HFF-Myc (cell line): ENCODE results near the gene PCSK9.

ENCODE experiments used
- DNase-seq: peaks from one replicate; pipeline ENCODE4 v3.0.0-alpha.2; 2011; ENCODE audit warnings: low read depth; ENCODE audit errors: extremely low read depth
- H3K4me3 ChIP-seq: replicated peaks from 2 replicates; pipeline ENCODE4 v1.5.1; 2011; ENCODE audit warnings: low read depth, mild to moderate bottlenecking, control low read depth, low read length
- TF ChIP-seq, protein P1 (sequence below): IDR thresholded peaks from 2 replicates; pipeline ENCODE4 v1.5.1; 2012; ENCODE audit warnings: mild to moderate bottlenecking, low read depth, low read length, control low read depth; ENCODE audit errors: missing control alignments

PCSK9 gene

DNA sequence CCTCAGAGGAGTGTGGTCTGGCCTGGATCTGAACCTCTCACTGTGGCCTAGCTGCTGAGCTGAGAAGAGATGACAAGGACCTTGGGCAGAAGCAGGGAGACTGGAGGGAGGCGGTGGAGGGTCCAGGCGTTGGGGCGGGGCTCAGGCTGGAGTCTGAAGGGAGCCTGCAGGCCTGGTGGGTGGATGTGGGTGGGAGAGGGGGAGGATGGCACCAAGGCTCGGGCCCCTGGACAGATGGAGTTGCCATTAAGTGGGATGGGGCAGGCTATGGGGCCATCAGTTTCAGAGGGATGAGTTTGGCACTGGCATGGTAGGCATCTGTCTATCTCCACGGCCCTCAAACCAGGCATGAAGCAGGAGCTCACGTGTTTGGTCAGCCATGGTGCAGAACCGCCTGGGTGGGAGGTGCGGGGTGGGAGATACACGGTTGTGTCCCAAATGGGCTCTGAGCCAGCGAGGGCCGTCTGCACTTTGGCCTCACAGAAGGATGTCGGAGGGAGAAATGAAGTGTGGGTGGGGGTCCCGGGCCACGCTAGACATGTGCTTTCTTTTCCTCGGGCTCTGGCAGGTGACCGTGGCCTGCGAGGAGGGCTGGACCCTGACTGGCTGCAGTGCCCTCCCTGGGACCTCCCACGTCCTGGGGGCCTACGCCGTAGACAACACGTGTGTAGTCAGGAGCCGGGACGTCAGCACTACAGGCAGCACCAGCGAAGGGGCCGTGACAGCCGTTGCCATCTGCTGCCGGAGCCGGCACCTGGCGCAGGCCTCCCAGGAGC lies 23.6 kb downstream of the PCSK9 start:
- TF ChIP-seq, protein P1, sequence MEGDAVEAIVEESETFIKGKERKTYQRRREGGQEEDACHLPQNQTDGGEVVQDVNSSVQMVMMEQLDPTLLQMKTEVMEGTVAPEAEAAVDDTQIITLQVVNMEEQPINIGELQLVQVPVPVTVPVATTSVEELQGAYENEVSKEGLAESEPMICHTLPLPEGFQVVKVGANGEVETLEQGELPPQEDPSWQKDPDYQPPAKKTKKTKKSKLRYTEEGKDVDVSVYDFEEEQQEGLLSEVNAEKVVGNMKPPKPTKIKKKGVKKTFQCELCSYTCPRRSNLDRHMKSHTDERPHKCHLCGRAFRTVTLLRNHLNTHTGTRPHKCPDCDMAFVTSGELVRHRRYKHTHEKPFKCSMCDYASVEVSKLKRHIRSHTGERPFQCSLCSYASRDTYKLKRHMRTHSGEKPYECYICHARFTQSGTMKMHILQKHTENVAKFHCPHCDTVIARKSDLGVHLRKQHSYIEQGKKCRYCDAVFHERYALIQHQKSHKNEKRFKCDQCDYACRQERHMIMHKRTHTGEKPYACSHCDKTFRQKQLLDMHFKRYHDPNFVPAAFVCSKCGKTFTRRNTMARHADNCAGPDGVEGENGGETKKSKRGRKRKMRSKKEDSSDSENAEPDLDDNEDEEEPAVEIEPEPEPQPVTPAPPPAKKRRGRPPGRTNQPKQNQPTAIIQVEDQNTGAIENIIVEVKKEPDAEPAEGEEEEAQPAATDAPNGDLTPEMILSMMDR, result no peak

DNA sequence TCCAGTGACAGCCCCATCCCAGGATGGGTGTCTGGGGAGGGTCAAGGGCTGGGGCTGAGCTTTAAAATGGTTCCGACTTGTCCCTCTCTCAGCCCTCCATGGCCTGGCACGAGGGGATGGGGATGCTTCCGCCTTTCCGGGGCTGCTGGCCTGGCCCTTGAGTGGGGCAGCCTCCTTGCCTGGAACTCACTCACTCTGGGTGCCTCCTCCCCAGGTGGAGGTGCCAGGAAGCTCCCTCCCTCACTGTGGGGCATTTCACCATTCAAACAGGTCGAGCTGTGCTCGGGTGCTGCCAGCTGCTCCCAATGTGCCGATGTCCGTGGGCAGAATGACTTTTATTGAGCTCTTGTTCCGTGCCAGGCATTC lies 24.2 kb downstream of the PCSK9 start:
- H3K4me3 ChIP-seq, result no peak overlapping the region
- DNase-seq, result no peak
- TF ChIP-seq, protein P1, result no peak

More for the DNA sequence above, 23.6 kb downstream of the PCSK9 start:
- H3K4me3 ChIP-seq, result no peak overlapping the region
- no peak for DNase-seq

DNA sequence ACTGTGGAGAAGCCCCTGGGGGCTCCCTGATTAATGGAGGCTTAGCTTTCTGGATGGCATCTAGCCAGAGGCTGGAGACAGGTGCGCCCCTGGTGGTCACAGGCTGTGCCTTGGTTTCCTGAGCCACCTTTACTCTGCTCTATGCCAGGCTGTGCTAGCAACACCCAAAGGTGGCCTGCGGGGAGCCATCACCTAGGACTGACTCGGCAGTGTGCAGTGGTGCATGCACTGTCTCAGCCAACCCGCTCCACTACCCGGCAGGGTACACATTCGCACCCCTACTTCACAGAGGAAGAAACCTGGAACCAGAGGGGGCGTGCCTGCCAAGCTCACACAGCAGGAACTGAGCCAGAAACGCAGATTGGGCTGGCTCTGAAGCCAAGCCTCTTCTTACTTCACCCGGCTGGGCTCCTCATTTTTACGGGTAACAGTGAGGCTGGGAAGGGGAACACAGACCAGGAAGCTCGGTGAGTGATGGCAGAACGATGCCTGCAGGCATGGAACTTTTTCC lies 24.8 kb downstream of the PCSK9 start:
- no peak overlapping the region for H3K4me3 ChIP-seq
- TF ChIP-seq, protein P1, result peak; percentile 41
- no peak for DNase-seq

DNA sequence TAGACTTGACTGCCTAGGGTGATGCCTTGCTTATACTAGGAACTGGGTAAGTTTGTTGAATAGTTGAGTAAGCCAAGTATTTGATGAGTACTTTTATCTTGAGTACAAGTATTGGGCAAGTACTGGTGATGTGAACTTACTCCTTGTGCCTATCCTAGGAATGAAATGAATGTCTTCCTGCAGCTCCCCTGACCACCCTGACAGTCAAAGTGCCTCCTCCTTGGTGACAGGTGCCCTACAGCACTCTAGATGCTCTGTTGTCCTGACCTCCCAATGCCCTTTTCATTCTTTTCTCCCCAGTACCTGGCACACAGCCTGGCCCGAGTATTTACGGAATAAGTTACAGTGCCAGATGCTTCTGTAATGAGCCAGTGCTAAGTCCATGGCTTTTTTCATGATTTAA lies 25.5 kb downstream of the PCSK9 start:
- no peak overlapping the region for H3K4me3 ChIP-seq
- no peak for DNase-seq
- TF ChIP-seq, protein P1, result no peak

DNA sequence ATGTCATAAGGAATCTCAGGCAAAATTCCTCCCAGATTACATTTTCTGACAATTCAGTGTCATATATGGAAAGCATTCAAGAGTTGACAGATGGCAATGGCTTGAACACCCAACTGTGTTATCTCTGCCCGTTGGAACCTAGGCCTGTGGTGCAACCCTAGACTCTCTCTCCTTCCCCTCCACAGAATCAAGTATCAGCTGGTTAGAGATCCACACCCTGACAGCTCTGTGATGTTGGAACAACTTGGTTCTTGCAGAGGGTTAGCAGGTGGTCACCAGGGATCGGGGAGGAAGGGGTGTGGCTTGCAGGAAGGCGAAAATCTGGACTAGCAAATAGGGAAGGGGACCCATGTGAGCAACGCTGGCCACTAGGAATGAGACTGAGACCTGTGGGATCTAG lies 26.3 kb downstream of the PCSK9 start:
- TF ChIP-seq, protein P1, result no peak
- DNase-seq, result no peak
- no peak overlapping the region for H3K4me3 ChIP-seq

DNA sequence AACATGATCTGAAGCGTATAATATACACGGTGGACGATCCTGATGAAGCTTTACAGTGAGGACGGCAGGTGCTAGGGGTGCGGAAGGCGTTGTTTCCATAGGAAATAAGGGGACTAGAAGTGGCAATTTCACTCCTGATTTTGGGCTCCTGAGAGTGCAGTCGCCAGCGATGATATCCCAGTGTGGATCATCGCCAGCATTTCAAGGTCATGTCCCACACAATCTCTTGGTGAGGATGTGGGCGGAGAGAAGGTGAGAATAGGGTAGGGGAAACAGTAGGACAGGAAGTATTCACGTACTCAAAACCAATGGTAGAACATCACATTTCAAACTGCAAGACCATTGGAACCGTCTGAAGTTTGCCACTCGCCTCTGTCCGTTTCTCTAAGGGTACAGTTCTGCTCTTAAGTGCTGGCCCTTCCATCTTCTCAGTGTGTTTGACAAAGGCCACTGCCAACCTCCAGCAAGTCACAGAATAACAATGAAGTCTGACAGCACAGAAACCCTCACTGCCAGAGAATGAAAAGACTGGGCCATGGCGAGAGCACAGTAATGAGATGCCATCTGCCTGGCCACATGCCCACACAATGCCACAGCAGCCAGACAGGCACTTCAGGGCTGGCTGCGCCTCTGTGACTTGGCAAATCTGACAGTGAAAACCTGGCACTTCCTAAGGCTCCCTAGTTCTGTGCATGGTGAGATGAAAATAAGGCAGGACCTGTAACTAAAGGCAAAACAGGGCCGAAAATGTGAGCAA lies 27.9 kb downstream of the PCSK9 start:
- H3K4me3 ChIP-seq, result no peak overlapping the region
- no peak for DNase-seq
- TF ChIP-seq, protein P1, result no peak
